H1 (cell line): Measurements from ENCODE around the gene PLK4. TPM values are rescaled to one million over a fixed set of nuclear protein-coding genes. Genes with fewer than 3 reads are reported as not detected.

Experiments used
- CTCF ChIA-PET: fragments of 300-600 bp; sonication (Branson Sonifier 250); formaldehyde crosslinking; loops from one replicate; lab custom pipeline; 2021; ENCODE audit not compliant: partially characterized antibody; lab: Charles Lee
- POLR2A ChIA-PET: fragments of 300-600 bp; sonication (Branson Sonifier 250); formaldehyde crosslinking; loops from one replicate; lab custom pipeline; 2021; ENCODE audit warnings: inconsistent platforms; ENCODE audit not compliant: partially characterized antibody; lab: Charles Lee
- DNase-seq, 2 experiments: peaks; one replicate each; pipeline versions ENCODE4 v3.0.0 to v3.0.0-alpha.2; 2010 to 2022; ENCODE audit warnings: low spot score in 2 of 2, low read depth in 1 of 2, mixed read lengths in 1 of 2
- FAIRE-seq: peaks from 2 replicates; lab custom pipeline; 2011; peaks lifted over from hg19 to GRCh38; lab: Jason Lieb, UNC
- H2AFZ ChIP-seq: 2 replicates; pipeline ENCODE4 v1.8.1; 2012; ENCODE audit warnings: low read length, inconsistent platforms
- H2AK5ac ChIP-seq: 2 replicates; pipeline ENCODE4 v1.6.1; 2013; ENCODE audit warnings: low read depth, low read length
- H2BK120ac ChIP-seq: replicated peaks from 2 replicates; pipeline ENCODE3; 2013; ENCODE audit warnings: low read depth, low read length, inconsistent platforms
- H2BK12ac ChIP-seq: 2 replicates; pipeline ENCODE4 v1.6.1; 2013; ENCODE audit warnings: low read depth, low read length
- H2BK15ac ChIP-seq: 2 replicates; pipeline ENCODE4 v1.6.1; 2013; ENCODE audit warnings: low read length
- H2BK20ac ChIP-seq: 2 replicates; pipeline ENCODE4 v1.6.1; 2013; ENCODE audit warnings: low read length
- H2BK5ac ChIP-seq: 2 replicates; pipeline ENCODE4 v1.6.1; 2013; ENCODE audit warnings: low read depth, low read length
- H3K14ac ChIP-seq: 2 replicates; pipeline ENCODE4 v1.6.1; 2013; ENCODE audit warnings: inconsistent platforms; ENCODE audit not compliant: insufficient read length
- H3K18ac ChIP-seq: 2 replicates; pipeline ENCODE4 v1.6.1; 2013; ENCODE audit warnings: low read length; ENCODE audit errors: extremely low read depth
- H3K23ac ChIP-seq: 2 replicates; pipeline ENCODE4 v1.6.1; 2013; ENCODE audit warnings: inconsistent platforms; ENCODE audit not compliant: insufficient read length
- H3K23me2 ChIP-seq: 2 replicates; pipeline ENCODE4 v1.6.1; 2013; ENCODE audit warnings: low read depth, low read length
- H3K27ac ChIP-seq: 2 replicates; pipeline ENCODE4 v1.6.1; 2011; ENCODE audit warnings: low read depth, low read length, inconsistent platforms
- H3K27me3 ChIP-seq, 4 experiments: replicated peaks in 1 of 4; 1 replicate in 1 of 4; 2 replicates in 3 of 4; pipeline versions ENCODE4 v1.6.1 to v1.8.1; 2011 to 2013; ENCODE audit warnings: low read length in 3 of 4, mild to moderate bottlenecking in 3 of 4, inconsistent platforms in 2 of 4, mixed read lengths in 2 of 4, moderate library complexity in 1 of 4; ENCODE audit not compliant: control insufficient read depth in 3 of 4, insufficient read depth in 3 of 4; ENCODE audit errors: extremely low read depth in 1 of 4
- H3K36me3 ChIP-seq, 4 experiments: 2 replicates each; pipeline versions ENCODE4 v1.6.1 to v1.8.1; 2011 to 2013; ENCODE audit warnings: mild to moderate bottlenecking in 4 of 4, low read length in 3 of 4, moderate library complexity in 2 of 4, control low read depth in 1 of 4, inconsistent platforms in 1 of 4; ENCODE audit not compliant: insufficient read depth in 4 of 4, control insufficient read depth in 2 of 4
- H3K4ac ChIP-seq: replicated peaks from 2 replicates; pipeline ENCODE3; 2013; ENCODE audit warnings: low read length, low read depth, mixed read lengths, inconsistent platforms; ENCODE audit not compliant: insufficient read length
- H3K4me1 ChIP-seq, 4 experiments: replicated peaks in 1 of 4; 1 replicate in 1 of 4; 2 replicates in 3 of 4; pipeline versions ENCODE4 v1.6.1 to v1.8.1; 2011 to 2013; ENCODE audit warnings: low read length in 3 of 4, inconsistent platforms in 2 of 4, mixed read lengths in 1 of 4; ENCODE audit not compliant: insufficient read depth in 4 of 4, control insufficient read depth in 3 of 4
- H3K4me2 ChIP-seq, 2 experiments: 2 replicates each; pipeline versions ENCODE4 v1.6.1 to v1.8.1; 2011 to 2013; ENCODE audit warnings: low read depth in 2 of 2, low read length in 2 of 2, control low read depth in 1 of 2, inconsistent platforms in 1 of 2, mild to moderate bottlenecking in 1 of 2; ENCODE audit not compliant: insufficient read depth in 1 of 2
- H3K4me3 ChIP-seq, 4 experiments: fragments of 200-600, 300-600 bp in 1 of 4; sonication (generic), shearing (Covaris generic), sonication (Bioruptor Twin) in 1 of 4; 2 replicates each; pipeline versions ENCODE4 v1.5.1 to v1.8.1; 2011 to 2016; ENCODE audit warnings: low read length in 4 of 4, low read depth in 3 of 4, control low read depth in 2 of 4, inconsistent platforms in 2 of 4, mild to moderate bottlenecking in 2 of 4, mixed read lengths in 1 of 4, moderate library complexity in 1 of 4; ENCODE audit not compliant: insufficient read depth in 2 of 4; ENCODE audit errors: extremely low read depth in 1 of 4
- H3K56ac ChIP-seq: replicated peaks from 2 replicates; pipeline ENCODE3; 2013; ENCODE audit warnings: low read depth, mild to moderate bottlenecking, mixed read lengths, low read length, inconsistent platforms; ENCODE audit not compliant: insufficient read length
- H3K79me1 ChIP-seq: 2 replicates; pipeline ENCODE4 v1.6.1; 2013; ENCODE audit warnings: low read depth, low read length, control low read depth
- H3K79me2 ChIP-seq, 2 experiments: 2 replicates each; pipeline versions ENCODE4 v1.6.1 to v1.8.1; 2012 to 2013; ENCODE audit warnings: low read length in 2 of 2, mild to moderate bottlenecking in 2 of 2, inconsistent platforms in 1 of 2; ENCODE audit not compliant: insufficient read depth in 2 of 2, control insufficient read depth in 1 of 2
- H3K9ac ChIP-seq, 4 experiments: replicated peaks in 1 of 4; 1 replicate in 1 of 4; 2 replicates in 3 of 4; pipeline versions ENCODE4 v1.6.1 to v1.8.1; 2011 to 2013; ENCODE audit warnings: low read depth in 3 of 4, low read length in 3 of 4, control low read depth in 2 of 4, mild to moderate bottlenecking in 2 of 4, moderate library complexity in 2 of 4, inconsistent platforms in 1 of 4; ENCODE audit errors: extremely low read depth in 1 of 4
- H3K9me3 ChIP-seq, 2 experiments: 2 replicates each; pipeline versions ENCODE4 v1.6.1 to v1.8.1; 2012 to 2013; ENCODE audit warnings: mild to moderate bottlenecking in 2 of 2, moderate library complexity in 2 of 2, control low read depth in 1 of 2, inconsistent platforms in 1 of 2, low read depth in 1 of 2, low read length in 1 of 2, mixed read lengths in 1 of 2; ENCODE audit not compliant: insufficient read depth in 2 of 2
- H4K20me1 ChIP-seq, 2 experiments: replicated peaks in 1 of 2; 2 replicates each; pipeline versions ENCODE3 to v1.8.1; 2011 to 2013; ENCODE audit warnings: inconsistent platforms in 2 of 2, low read length in 2 of 2, mild to moderate bottlenecking in 1 of 2; ENCODE audit not compliant: insufficient read depth in 2 of 2, control insufficient read depth in 1 of 2
- H4K5ac ChIP-seq: 2 replicates; pipeline ENCODE4 v1.6.1; 2013; ENCODE audit warnings: low read length, low read depth, mixed read lengths, inconsistent platforms; ENCODE audit not compliant: insufficient read length
- H4K8ac ChIP-seq: 2 replicates; pipeline ENCODE4 v1.8.0; 2013; ENCODE audit warnings: mild to moderate bottlenecking, moderate library complexity, low read length, inconsistent platforms; ENCODE audit not compliant: insufficient read depth; ENCODE audit errors: extremely low read depth
- H4K91ac ChIP-seq: replicated peaks from 2 replicates; pipeline ENCODE3; 2013; ENCODE audit warnings: low read length, mixed read lengths, inconsistent platforms; ENCODE audit not compliant: insufficient read length
- CEBPB ChIP-seq: IDR thresholded peaks from 2 replicates; pipeline ENCODE4 v1.6.1; 2012; ENCODE audit warnings: low read depth, low read length
- KDM4A ChIP-seq: IDR thresholded peaks from one replicate; pipeline ENCODE4 v1.7.1; 2012; ENCODE audit warnings: low read depth, mild to moderate bottlenecking, moderate library complexity, low read length, inconsistent platforms; ENCODE audit not compliant: severe bottlenecking
- POLR2A ChIP-seq, 2 experiments: IDR thresholded peaks; 1 replicate in 1 of 2; 2 replicates in 1 of 2; pipeline ENCODE4 v1.6.1; 2011; ENCODE audit warnings: low read depth in 2 of 2, low read length in 2 of 2, mild to moderate bottlenecking in 2 of 2; ENCODE audit errors: control extremely low read depth in 1 of 2
- RAD21 ChIP-seq, 2 experiments: IDR thresholded peaks in 1 of 2; conservative IDR thresholded peaks in 1 of 2; 2 replicates each; pipeline ENCODE4 v1.6.1; 2011; ENCODE audit warnings: low read depth in 2 of 2, low read length in 2 of 2, improper control_type of control experiment in 1 of 2, inconsistent platforms in 1 of 2, mild to moderate bottlenecking in 1 of 2, moderate library complexity in 1 of 2
- SAP30 ChIP-seq: fragments of 300-600 bp; sonication (generic); IDR thresholded peaks from 2 replicates; pipeline ENCODE4 v1.7.1; 2012; ENCODE audit warnings: low read length, moderate library complexity, mild to moderate bottlenecking, inconsistent platforms; ENCODE audit not compliant: insufficient read depth, insufficient replicate concordance
- SUZ12 ChIP-seq: fragments of 200-600 bp; sonication (generic); IDR thresholded peaks from 2 replicates; pipeline ENCODE4 v1.6.1; 2012; ENCODE audit warnings: mild to moderate bottlenecking, inconsistent platforms, low read length, moderate library complexity, mixed read lengths
- TAF1 ChIP-seq: IDR thresholded peaks from 2 replicates; pipeline ENCODE4 v1.6.1; 2011; ENCODE audit warnings: mild to moderate bottlenecking, low read depth, low read length
- WGBS, 2 experiments: shearing (Covaris generic) in 1 of 2; methylation state at CpG; one replicate each; pipeline versions ENCODE4 v1.1.6 to v1.1.7; 2013 to 2015; ENCODE audit warnings: low lambda C conversion rate in 2 of 2, mixed read lengths in 2 of 2, inconsistent platforms in 1 of 2, low coverage in 1 of 2, missing lambda C conversion rate in 1 of 2; ENCODE audit not compliant: insufficient replicate concordance in 2 of 2, insufficient coverage in 1 of 2, insufficient read length in 1 of 2; ENCODE audit errors: extremely low coverage in 1 of 2, missing lambda C conversion rate in 1 of 2; 5-methylcytosine and 5-hydroxymethylcytosine counted together
- polyA plus RNA-seq, 7 experiments: library from polyadenylated mRNA; depleted of rRNA in 3 of 7; stranded (reverse) in 5 of 7; unstranded in 2 of 7; fragments of >200 nt in 5 of 7; fragments of 200-250 nt in 2 of 7; gene quantifications; 1 replicate in 5 of 7; 2 replicates in 1 of 7; 4 replicates in 1 of 7; pipeline versions ENCODE4 v1.2.1 to v1.2.3, GENCODE V29; 2011 to 2013; ENCODE audit warnings: missing spikeins in 2 of 7, mixed read lengths in 2 of 7
- total RNA-seq: library from RNA; stranded (reverse); fragmentation: NEBNext Ultra II Directional; extraction: Animal tissue kit (Norgen Biotek cat#: 25700); gene quantifications from 2 replicates; pipeline ENCODE4 v1.2.1, GENCODE V29; 2021
- TF ChIP-seq, protein P1 (sequence below): IDR thresholded peaks from 2 replicates; pipeline ENCODE4 v1.6.1; 2012; ENCODE audit warnings: inconsistent platforms

Gene PLK4
- total and polyA plus RNA-seq, 2 of the 8 experiments (the other 6 are each of a cell fraction or from before 2014, with no cell fraction given), result 23.3 to 35.2 TPM

- ChIA-PET POLR2A (interaction anchor here (0.5 to 2.1 kb wide), 37 partner anchors 9 to 407 kb away, joined by 3 to 17 read pairs (median 4); partner anchors contain the start of genes ABHD18, HSPA4L, INTU and LARP1B), CTCF (interaction anchor here (1.1 to 1.6 kb wide), 3 partner anchors 23 to 179 kb away, joined by 3 to 5 read pairs (median 3); no protein-coding TSS in a partner anchor)
- Histone ChIP-seq H2AFZ (no peak overlapping the region), H2BK20ac (no peak overlapping the region), H2BK120ac (no peak overlapping the region), H2BK12ac (no peak overlapping the region), H2AK5ac (no peak overlapping the region), H3K14ac (no peak overlapping the region), H3K4ac (peak overlapping the region; percentile 53), H3K9me3 (no peaks in the 10 kb centered on the region), H3K79me1 (no peaks in the 10 kb centered on the region; the same call in 1 of the 2 replicates), H3K4me2 (peak overlapping the region; percentile 56 to 73), H3K27me3 (no peaks in the 10 kb centered on the region), H3K4me1 (no peaks in the 10 kb centered on the region; a peak in 1 of 7 replicates), H3K18ac (peak overlapping the region; percentile 75), H4K91ac (no peak overlapping the region), H3K9ac (peak overlapping the region in 3 of 4 experiments; percentile 89 to 100 (median 100); a peak in 6 of 7 replicates), H4K20me1 (peaks cover 0 to 1% of the 10 kb centered on the region in 2 experiments), H3K27ac (peak overlapping the region; percentile 100), H3K23me2 (peaks cover 6% of the 10 kb centered on the region), H3K56ac (peak overlapping the region; percentile 43), H4K8ac (peak overlapping the region; percentile 91; the same call in 1 of the 2 replicates), H3K23ac (no peak overlapping the region), H3K79me2 (peaks cover 0 to 21% of the 10 kb centered on the region in 2 experiments; a peak in 2 of 4 replicates), H3K4me3 (peak overlapping the region; percentile 92 to 96 (median 94)), H4K5ac (peak overlapping the region; percentile 66), H2BK5ac (peak overlapping the region; percentile 99), H3K36me3 (peaks cover 5 to 37% (median 19%) of the 10 kb centered on the region in 4 experiments), H2BK15ac (no peak overlapping the region)
- WGBS, 2 experiments, result 3% methylated on average over 7 of the region's 7 CpGs; no CpG with 5 or more reads in 1 of the 2 experiments
- DNase-seq (no peak), FAIRE-seq (peak; percentile 48)
- TF ChIP-seq SAP30 (no peak), SUZ12 (no peak), TAF1 (peak; percentile 44; the same call in 1 of the 2 replicates), POLR2A (IDR thresholded peaks at IDR 0.05; ENCODE audit: control extremely low read depth in 1 of 2, low read depth in 2 of 2, low read length in 2 of 2) (peak; percentile 0 to 11), CEBPB (no peak), RAD21 (IDR thresholded peaks at IDR 0.05 in 1 of 2, conservative IDR thresholded peaks at IDR 0.05 in 1 of 2; ENCODE audit: low read depth in 2 of 2, low read length in 2 of 2) (peak; percentile 6 to 12; a peak in 2 of 4 replicates), KDM4A (peak; percentile 18)
- TF ChIP-seq, protein P1, sequence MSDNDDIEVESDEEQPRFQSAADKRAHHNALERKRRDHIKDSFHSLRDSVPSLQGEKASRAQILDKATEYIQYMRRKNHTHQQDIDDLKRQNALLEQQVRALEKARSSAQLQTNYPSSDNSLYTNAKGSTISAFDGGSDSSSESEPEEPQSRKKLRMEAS, result 0 out of 2 replicates have a peak, but pooled peaks have one; percentile 4
These were observed 821 bp downstream of the PLK4 start for GRCh38 chr4:127881563-127881864.
